ENCODE data around the gene ADAMTS2. TPM values are rescaled to one million over a fixed set of nuclear protein-coding genes. Genes with fewer than 3 reads are reported as not detected.

ADAMTS2 gene
- total and polyA plus RNA-seq, 2 of the 8 experiments (the other 6 are each of a cell fraction or from before 2014, with no cell fraction given): 6.6 to 7.3 TPM

DNA sequence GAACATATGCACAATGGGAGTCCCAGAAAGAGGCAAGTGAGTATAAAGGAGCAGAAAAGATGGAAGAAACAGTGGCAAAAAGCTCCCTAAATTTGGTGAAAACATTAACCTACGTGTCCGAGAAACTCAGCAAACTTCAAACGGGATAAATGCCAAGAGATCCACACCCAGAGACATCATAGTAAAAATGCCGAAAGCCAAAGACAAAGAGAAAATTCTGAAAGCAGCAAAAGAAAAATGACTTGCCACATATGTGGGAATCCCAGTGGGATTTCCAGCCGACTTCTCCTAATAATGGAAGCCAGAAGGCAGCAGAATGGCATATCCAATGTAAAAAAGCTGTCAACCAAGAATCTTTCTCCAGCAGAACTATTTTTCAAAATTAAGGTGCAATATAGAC, 101.2 kb downstream of the ADAMTS2 start:
- WGBS, 2 experiments (ENCODE audit: extremely low coverage in 1 of 2, insufficient coverage in 1 of 2, insufficient read length in 1 of 2, insufficient replicate concordance in 2 of 2, low coverage in 1 of 2, low lambda C conversion rate in 2 of 2, missing lambda C conversion rate in 1 of 2): 87% methylated on average over 5 of the region's 5 CpGs; no CpG with 5 or more reads in 1 of the 2 experiments
- Histone ChIP-seq H3K56ac (replicated peaks; ENCODE audit: insufficient read length, low read depth, low read length) (no peak overlapping the region), H3K79me2 (ENCODE audit: control insufficient read depth in 1 of 2, insufficient read depth in 2 of 2, low read length in 2 of 2) (no peaks in the 10 kb centered on the region), H3K18ac (ENCODE audit: extremely low read depth, low read length) (no peak overlapping the region), H2BK5ac (ENCODE audit: low read depth, low read length) (no peak overlapping the region), H3K79me1 (ENCODE audit: low read depth, low read length) (no peaks in the 10 kb centered on the region), H4K8ac (ENCODE audit: extremely low read depth, insufficient read depth, low read length) (no peak overlapping the region), H3K4ac (replicated peaks; ENCODE audit: insufficient read length, low read depth, low read length) (no peak overlapping the region), H2BK12ac (ENCODE audit: low read depth, low read length) (no peak overlapping the region), H3K4me3 (ENCODE audit: extremely low read depth in 1 of 4, insufficient read depth in 2 of 4, low read depth in 3 of 4, low read length in 4 of 4) (no peak overlapping the region), H3K4me1 (replicated peaks in 1 of 4; ENCODE audit: control insufficient read depth in 3 of 4, insufficient read depth in 4 of 4, low read length in 3 of 4) (peaks cover 0 to 7% (median 3%) of the 10 kb centered on the region in 4 experiments; a peak in 4 of 7 replicates), H4K91ac (replicated peaks; ENCODE audit: insufficient read length, low read length) (no peak overlapping the region), H2AFZ (ENCODE audit: low read length) (no peak overlapping the region), H3K27ac (ENCODE audit: low read depth, low read length) (no peak overlapping the region), H4K5ac (ENCODE audit: insufficient read length, low read depth, low read length) (no peak overlapping the region), H2BK15ac (ENCODE audit: low read length) (no peak overlapping the region), H3K23me2 (ENCODE audit: low read depth, low read length) (peaks cover 4% of the 10 kb centered on the region; the same call in 1 of the 2 replicates), H3K14ac (ENCODE audit: insufficient read length) (no peak overlapping the region), H3K23ac (ENCODE audit: insufficient read length) (no peak overlapping the region), H2BK20ac (ENCODE audit: low read length) (no peak overlapping the region), H3K27me3 (replicated peaks in 1 of 4; ENCODE audit: control insufficient read depth in 3 of 4, extremely low read depth in 1 of 4, insufficient read depth in 3 of 4, low read length in 3 of 4) (no peaks in the 10 kb centered on the region), H2AK5ac (ENCODE audit: low read depth, low read length) (no peak overlapping the region), H4K20me1 (replicated peaks in 1 of 2; ENCODE audit: control insufficient read depth in 1 of 2, insufficient read depth in 2 of 2, low read length in 2 of 2) (no peaks in the 10 kb centered on the region), H3K36me3 (ENCODE audit: control insufficient read depth in 2 of 4, insufficient read depth in 4 of 4, low read length in 3 of 4) (no peaks in the 10 kb centered on the region), H2BK120ac (replicated peaks; ENCODE audit: low read depth, low read length) (no peak overlapping the region), H3K4me2 (ENCODE audit: insufficient read depth in 1 of 2, low read depth in 2 of 2, low read length in 2 of 2) (no peak overlapping the region), H3K9me3 (ENCODE audit: insufficient read depth in 2 of 2, low read depth in 1 of 2, low read length in 1 of 2) (peaks cover 0 to 4% of the 10 kb centered on the region in 2 experiments; a peak in 1 of 4 replicates), H3K9ac (replicated peaks in 1 of 4; ENCODE audit: extremely low read depth in 1 of 4, low read depth in 3 of 4, low read length in 3 of 4) (no peak overlapping the region)
- ChIA-PET POLR2A (ENCODE audit: partially characterized antibody) (no interaction called here), CTCF (ENCODE audit: partially characterized antibody) (interaction anchor here (1.4 to 1.5 kb wide), 2 partner anchors 14 to 17 kb away, joined by 4 read pairs; no protein-coding TSS in a partner anchor)
- DNase-seq (ENCODE audit: low read depth in 1 of 2, low spot score in 2 of 2): no peak
- FAIRE-seq: no peak
- TF ChIP-seq ASH2L (IDR thresholded peaks at IDR 0.05; ENCODE audit: low read length): no peak
- TF ChIP-seq SIX5 (IDR thresholded peaks at IDR 0.05; ENCODE audit: low read depth, low read length): no peak
- TF ChIP-seq POU5F1 (IDR thresholded peaks at IDR 0.05; ENCODE audit: low read depth, low read length): no peak
- TF ChIP-seq CEBPB (IDR thresholded peaks at IDR 0.05; ENCODE audit: low read depth, low read length): no peak
- TF ChIP-seq HDAC2 (IDR thresholded peaks at IDR 0.05; ENCODE audit: borderline replicate concordance in 1 of 2, low read depth in 2 of 2, low read length in 2 of 2): no peak
- TF ChIP-seq GTF2F1 (IDR thresholded peaks at IDR 0.05; ENCODE audit: borderline replicate concordance, low read depth, low read length): no peak
- no peak for TF ChIP-seq KDM4A (IDR thresholded peaks at IDR 0.05; ENCODE audit: low read depth, low read length, severe bottlenecking)
- no peak for TF ChIP-seq RNF2 (IDR thresholded peaks at IDR 0.05; ENCODE audit: borderline replicate concordance, low read depth, low read length, missing control alignments, poor library complexity, severe bottlenecking)
- no peak for TF ChIP-seq ZNF274 (IDR thresholded peaks at IDR 0.05; ENCODE audit: borderline replicate concordance, extremely low read depth, low read length)
- no peak for TF ChIP-seq CHD2 (IDR thresholded peaks at IDR 0.05; ENCODE audit: low read length)
- no peak for TF ChIP-seq SP1 (IDR thresholded peaks at IDR 0.05; ENCODE audit: low read depth, low read length)
- no peak for TF ChIP-seq SUZ12 (IDR thresholded peaks at IDR 0.05; ENCODE audit: low read length)
- no peak for TF ChIP-seq SIRT6 (IDR thresholded peaks at IDR 0.05; ENCODE audit: low read length)
- TF ChIP-seq JUN (IDR thresholded peaks at IDR 0.05; ENCODE audit: low read depth, low read length): no peak
